Spleen (tissue), 11 donors: ENCODE data around the gene TRIM8. TPM values are rescaled to one million over a fixed set of nuclear protein-coding genes. Genes with fewer than 3 reads are reported as not detected.

Source experiments
- DNase-seq: peaks from one replicate; pipeline ENCODE4 v3.0.0-alpha.2; 2020
- H3K27ac ChIP-seq, 8 donors: fragments of 200-600 bp; sonication (generic) in 7 of 8; 1 replicate in 4 of 8; 2 replicates in 4 of 8; pipeline versions ENCODE4 v1.5.0 to v1.8.0; 2016 to 2021; ENCODE audit warnings: inconsistent platforms in 4 of 8, mild to moderate bottlenecking in 4 of 8, moderate library complexity in 1 of 8
- H3K27me3 ChIP-seq, 7 donors: fragments of 200-600 bp; sonication (generic) in 6 of 7; replicated peaks in 1 of 7; 1 replicate in 4 of 7; 2 replicates in 3 of 7; pipeline versions ENCODE4 v1.5.0 to v1.8.0; 2016 to 2021; ENCODE audit warnings: inconsistent platforms in 3 of 7, mild to moderate bottlenecking in 1 of 7
- H3K36me3 ChIP-seq, 6 donors: fragments of 200-600 bp; sonication (generic) in 5 of 6; 1 replicate in 4 of 6; 2 replicates in 2 of 6; pipeline versions ENCODE4 v1.5.0 to v1.8.0; 2016 to 2021; ENCODE audit warnings: inconsistent platforms in 2 of 6
- H3K4me1 ChIP-seq, 6 donors: fragments of 200-600 bp; sonication (generic) in 5 of 6; 1 replicate in 3 of 6; 2 replicates in 3 of 6; pipeline versions ENCODE4 v1.5.0 to v1.8.0; 2016 to 2021; ENCODE audit warnings: inconsistent platforms in 3 of 6
- H3K4me3 ChIP-seq, 8 donors: fragments of 200-600 bp; sonication (generic) in 7 of 8; 1 replicate in 4 of 8; 2 replicates in 4 of 8; pipeline versions ENCODE4 v1.5.0 to v1.8.0; 2016 to 2021; ENCODE audit warnings: inconsistent platforms in 4 of 8, mild to moderate bottlenecking in 4 of 8, moderate library complexity in 2 of 8
- H3K9me3 ChIP-seq, 8 donors: fragments of 200-600 bp; sonication (generic) in 7 of 8; 1 replicate in 4 of 8; 2 replicates in 4 of 8; pipeline versions ENCODE4 v1.5.0 to v1.8.0; 2016 to 2021; ENCODE audit warnings: inconsistent platforms in 4 of 8
- CTCF ChIP-seq, 11 experiments: fragments of 200-600 bp in 7 of 11; fragments of 450-650 bp in 4 of 11; sonication (generic) in 4 of 11; IDR thresholded peaks in 8 of 11; conservative IDR thresholded peaks in 3 of 11; 1 replicate in 7 of 11; 2 replicates in 4 of 11; pipeline versions ENCODE4 v1.4.0 to v1.8.0; 2016 to 2021; ENCODE audit warnings: antibody characterized with exemption in 11 of 11, inconsistent platforms in 4 of 11, mild to moderate bottlenecking in 1 of 11
- POLR2A ChIP-seq, 3 donors: fragments of 450-650 bp; IDR thresholded peaks; one replicate each; pipeline ENCODE4 v1.5.1; 2017; ENCODE audit warnings: antibody characterized with exemption in 3 of 3, mild to moderate bottlenecking in 1 of 3
- POLR2AphosphoS5 ChIP-seq, 3 donors: sonication (generic); formaldehyde crosslinking; IDR thresholded peaks; one replicate each; pipeline ENCODE4 v1.5.1; 2017; ENCODE audit warnings: antibody characterized with exemption in 3 of 3
- WGBS, 5 donors: extraction: QIAGEN DNeasy Blood & Tissue Kit in 3 of 5; methylation state at CpG; one replicate each; pipeline versions ENCODE4 v1.1.5 to v1.1.7; 2013 to 2018; 5-methylcytosine and 5-hydroxymethylcytosine counted together
- intact Hi-C: fragments of 100-400 bp; cut with DNase I; formaldehyde crosslinking; loops from one replicate; pipeline ENCODE4 v1.15.0; 2023; ENCODE audit warnings: low total_unique reads
- polyA plus RNA-seq, 3 donors: library from polyadenylated mRNA; stranded (reverse); fragments of 200-250 nt; gene quantifications; one replicate each; pipeline ENCODE4 v1.2.1, GENCODE V29; 2013
- total RNA-seq, 7 donors: library from RNA; depleted of rRNA in 3 of 7; stranded (reverse); fragments of >200 nt in 3 of 7; fragmentation: NEBNext Ultra II Directional in 4 of 7; extraction: Animal tissue kit (Norgen Biotek cat#: 25700) in 4 of 7; gene quantifications; one replicate each; pipeline versions ENCODE4 v1.1.0 to v1.2.1, GENCODE V29; 2016 to 2021
- donor health status: healthy with polysubstance abuse.
- donor health status: DM: no; HTN: no; CAD: no; lungs with moderate emphysema.
- donor health status: DM: no; HTN: no; CAD: no.
- donor health status: Bipolar disorder and iron deficiency.
- donor health status: healthy.
- donor health status: DM: no; HTN: no; CAD: no.
- donor health status: DM: yes; HTN: yes; CAD: no.

Gene TRIM8
- total and polyA plus RNA-seq, 10 donors: 23.5 to 116 (median 87.8) TPM

- no peak for TF ChIP-seq CTCF (IDR thresholded peaks at IDR 0.05 in 8 of 11, conservative IDR thresholded peaks at IDR 0.05 in 3 of 11)
- peaks cover 4 to 28% (median 18%) of the 10 kb centered on the region in 6 donors for H3K4me1 ChIP-seq
- intact Hi-C loops: no loop called here
- H3K4me3 ChIP-seq: no peak overlapping the region
- peaks cover 0 to 32% (median 5%) of the 10 kb centered on the region in 6 donors for H3K36me3 ChIP-seq
- no peak overlapping the region for H3K27ac ChIP-seq
- 81 to 86% (median 84%) methylated on average over 5 of the region's 5 CpGs for WGBS, 5 donors
- H3K27me3 ChIP-seq: no peaks in the 10 kb centered on the region
- no peak for DNase-seq
- no peaks in the 10 kb centered on the region for H3K9me3 ChIP-seq
Measured at GRCh38 chr10:102681696-102682095, 37.4 kb downstream of the TRIM8 start.

- no peaks in the 10 kb centered on the region for H3K9me3 ChIP-seq
Measured at GRCh38 chr10:102682416-102682815, 38.1 kb downstream of the TRIM8 start.

GRCh38 chr10:102682981-102683380 lies 38.7 kb downstream of the TRIM8 start:
- Histone ChIP-seq H3K9me3 (no peaks in the 10 kb centered on the region), H3K27me3 (no peaks in the 10 kb centered on the region), H3K27ac (peak overlapping the region in 2 of 8 donors; percentile 3 to 28), H3K4me3 (no peak overlapping the region), H3K4me1 (peaks cover 0 to 16% (median 10%) of the 10 kb centered on the region in 6 donors), H3K36me3 (peaks cover 0 to 32% (median 5%) of the 10 kb centered on the region in 6 donors)
- DNase-seq: no peak
- intact Hi-C loops: no loop called here
- TF ChIP-seq POLR2AphosphoS5 (IDR thresholded peaks at IDR 0.05) (no peak), POLR2A (IDR thresholded peaks at IDR 0.05) (no peak), CTCF (IDR thresholded peaks at IDR 0.05 in 8 of 11, conservative IDR thresholded peaks at IDR 0.05 in 3 of 11) (no peak)
- 76 to 90% (median 83%) methylated on average over 4 of the region's 4 CpGs for WGBS, 5 donors

More at GRCh38 chr10:102682416-102682815, 38.1 kb downstream of the TRIM8 start:
- intact Hi-C loops: no loop called here
- Histone ChIP-seq H3K27me3 (no peaks in the 10 kb centered on the region), H3K36me3 (peaks cover 0 to 32% (median 5%) of the 10 kb centered on the region in 6 donors), H3K27ac (no peak overlapping the region), H3K4me1 (peaks cover 0 to 21% (median 13%) of the 10 kb centered on the region in 6 donors), H3K4me3 (no peak overlapping the region)
- DNase-seq: no peak
- WGBS, 5 donors: 91 to 98% (median 95%) methylated on average over 7 of the region's 7 CpGs
- TF ChIP-seq POLR2A (IDR thresholded peaks at IDR 0.05): no peak
- TF ChIP-seq POLR2AphosphoS5 (IDR thresholded peaks at IDR 0.05): no peak
- no peak for TF ChIP-seq CTCF (IDR thresholded peaks at IDR 0.05 in 8 of 11, conservative IDR thresholded peaks at IDR 0.05 in 3 of 11)

GRCh38 chr10:102683736-102684135 lies 39.5 kb downstream of the TRIM8 start:
- WGBS, 5 donors: 70 to 88% (median 73%) methylated on average over 5 of the region's 5 CpGs
- H3K27ac ChIP-seq: peak overlapping the region in 3 of 8 donors; percentile 3 to 40 (median 28)
- intact Hi-C loops: no loop called here
- DNase-seq: no peak
- H3K4me1 ChIP-seq: peaks cover 0 to 8% (median 4%) of the 10 kb centered on the region in 6 donors
- no peaks in the 10 kb centered on the region for H3K9me3 ChIP-seq
- no peak overlapping the region for H3K4me3 ChIP-seq
- TF ChIP-seq POLR2AphosphoS5 (IDR thresholded peaks at IDR 0.05): no peak
- no peak for TF ChIP-seq POLR2A (IDR thresholded peaks at IDR 0.05)
- no peak for TF ChIP-seq CTCF (IDR thresholded peaks at IDR 0.05 in 8 of 11, conservative IDR thresholded peaks at IDR 0.05 in 3 of 11)
- H3K36me3 ChIP-seq: peaks cover 0 to 35% (median 5%) of the 10 kb centered on the region in 6 donors
- H3K27me3 ChIP-seq: no peaks in the 10 kb centered on the region
